Measurements from ENCODE around the gene CCNT1.
"Not testable (repeated sequence)": the region's sequence is repeated elsewhere in the genome, so short reads cannot be mapped to it uniquely, and the experiment has no call there.

CCNT1 gene

GRCh38 chr12:48691826-48692487 lies 24.6 kb downstream of the CCNT1 start:
- DNase-seq = no peak

DNA sequence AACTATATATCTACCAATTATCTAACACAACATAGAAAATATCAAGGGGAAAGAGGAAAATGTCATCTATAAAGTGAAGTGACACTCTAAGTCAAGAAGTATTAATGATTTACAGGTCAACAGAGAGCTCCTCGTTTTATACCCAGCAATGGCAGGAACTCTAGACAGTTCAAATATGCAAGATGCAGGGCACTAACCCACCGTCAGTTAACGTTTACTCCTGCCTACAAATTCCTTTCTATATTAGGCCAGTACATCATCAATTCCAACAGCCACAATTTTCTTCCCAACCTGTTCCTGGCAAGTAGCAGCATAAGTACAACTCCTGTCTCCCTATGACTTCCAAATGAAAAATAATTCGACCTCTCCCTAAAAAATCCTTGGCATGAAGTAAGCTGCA lies 25.5 kb downstream of the CCNT1 start:
- no peak for DNase-seq

DNA sequence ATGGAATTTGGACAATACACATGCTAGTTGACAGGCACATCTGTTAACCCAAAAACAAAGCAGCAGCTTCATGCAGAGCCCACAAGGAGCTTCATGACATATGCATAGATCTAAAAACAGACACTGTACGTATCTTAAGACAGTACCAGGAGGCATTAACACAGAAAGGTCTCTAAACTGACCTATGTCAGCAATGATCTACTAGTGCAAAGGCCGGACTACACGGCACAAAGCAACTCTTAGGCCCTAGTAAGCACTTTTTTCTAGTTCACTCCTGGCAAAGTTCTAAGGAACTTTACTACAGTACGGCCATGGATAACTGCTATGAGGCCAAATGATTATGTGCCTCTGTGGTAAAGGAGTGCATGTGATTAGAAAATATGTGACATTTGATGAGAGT lies 26.1 kb downstream of the CCNT1 start:
- DNase-seq = no peak

DNA sequence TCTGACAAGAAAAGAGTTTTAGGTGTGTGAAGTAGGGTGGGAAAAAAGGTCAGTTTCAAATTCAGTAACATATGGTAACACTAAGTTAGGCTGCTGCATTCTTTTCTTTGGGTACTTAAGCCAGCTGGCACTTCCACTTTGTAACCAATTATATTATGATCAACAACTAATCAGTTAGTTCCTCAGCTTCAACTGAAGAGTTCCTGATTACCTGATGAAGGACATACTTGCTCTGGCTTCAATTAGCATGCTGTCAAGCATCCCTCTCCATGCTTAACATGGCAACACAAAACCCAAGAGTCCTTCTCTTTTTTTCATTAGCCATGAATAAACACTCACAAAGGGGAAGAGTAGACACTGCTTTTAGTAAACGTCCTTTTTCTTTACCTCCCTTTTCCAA lies 27.7 kb downstream of the CCNT1 start:
- DNase-seq = no peak

GRCh38 chr12:48687592-48687991 lies 28.9 kb downstream of the CCNT1 start:
- no peak for DNase-seq

GRCh38 chr12:48686615-48687334 lies 29.7 kb downstream of the CCNT1 start:
- no peak for DNase-seq

GRCh38 chr12:48686037-48686595 lies 30.4 kb downstream of the CCNT1 start:
- no peak for DNase-seq

DNA sequence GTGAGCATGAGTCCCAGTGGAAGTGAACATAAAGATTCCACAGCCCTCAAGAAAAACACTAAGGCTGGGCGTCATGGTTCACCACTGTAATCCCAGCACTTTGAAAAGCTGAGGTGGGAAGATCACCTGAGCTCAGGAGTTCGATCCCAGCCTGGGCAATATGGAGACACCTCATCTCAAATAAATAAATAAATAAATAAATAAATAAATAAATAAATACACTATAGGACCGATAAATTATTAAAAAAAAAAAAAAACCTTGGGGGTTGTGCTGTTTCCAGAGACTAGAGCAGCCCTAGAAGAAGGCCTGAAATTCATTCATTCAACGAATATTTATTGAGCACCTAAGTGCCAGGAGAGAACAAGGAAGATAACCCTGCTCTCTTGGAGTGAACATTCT lies 33.0 kb downstream of the CCNT1 start:
- no peak for DNase-seq

- no peak for DNase-seq
Measured at GRCh38 chr12:48682927-48683326, 33.6 kb downstream of the CCNT1 start.

GRCh38 chr12:48682533-48682905 lies 34.0 kb downstream of the CCNT1 start:
- DNase-seq = not testable (repeated sequence)

DNA sequence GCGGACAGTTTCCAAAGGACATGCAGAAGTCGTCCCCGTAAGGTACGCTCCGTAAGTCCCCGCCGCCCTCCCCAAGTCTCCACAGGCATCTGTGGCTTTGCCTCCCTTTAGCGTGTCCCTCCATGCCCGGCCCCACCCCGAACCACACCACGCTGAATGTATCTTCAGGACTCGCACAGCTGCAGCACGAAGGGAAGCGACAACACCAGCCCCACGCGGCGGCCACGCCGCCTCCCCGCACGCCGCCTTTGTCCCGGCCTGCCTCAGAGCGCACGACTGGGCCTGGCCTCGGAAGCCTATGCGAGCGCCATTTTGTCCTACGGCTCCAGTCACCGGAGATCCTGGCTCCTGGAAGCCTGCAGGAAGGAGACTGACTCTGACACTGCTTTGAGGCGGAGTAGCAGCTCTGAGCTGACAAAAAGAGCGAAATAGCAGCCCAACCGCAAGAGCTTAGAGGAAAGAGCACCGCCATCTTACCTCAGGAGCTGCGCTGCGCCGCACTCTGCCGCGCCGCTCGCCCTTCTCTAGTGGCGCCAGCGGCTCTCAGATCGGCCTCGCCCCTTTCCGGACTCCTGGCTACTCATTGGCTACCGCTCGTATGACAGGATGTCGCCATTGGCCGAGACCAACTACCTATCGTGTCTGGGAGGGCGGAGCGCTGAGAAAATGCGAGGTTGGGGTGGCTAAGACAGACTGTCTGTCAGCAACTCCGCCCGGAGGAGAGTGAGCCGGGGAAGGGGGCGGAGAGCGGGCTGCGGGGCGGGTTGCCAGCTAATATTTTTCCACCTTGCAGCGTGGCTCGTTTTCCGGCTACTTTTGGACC lies 34.6 kb downstream of the CCNT1 start, which contains the start of gene KANSL2:
Gene KANSL2, minus strand, starts transcription at position 529 of the 823 bp plus-strand sequence. CDS start 606 bp downstream, outside the sequence.
- DNase-seq = peak; percentile 74 to 99 (median 97)

DNA sequence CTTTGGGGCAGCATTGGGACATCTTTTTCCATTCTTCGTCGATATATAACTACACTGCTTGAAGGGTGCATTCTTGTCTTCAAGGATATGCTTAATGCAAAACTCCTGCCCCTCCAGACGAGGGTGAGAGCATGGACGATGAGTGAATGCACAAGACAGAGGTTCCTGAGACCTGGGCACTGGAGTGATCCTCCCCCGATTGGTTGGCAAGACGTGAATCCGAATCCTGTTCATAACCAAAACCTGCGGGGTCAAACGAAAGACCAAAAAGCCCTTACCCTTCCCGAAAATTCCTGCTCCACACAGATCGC lies 35.2 kb downstream of the CCNT1 start:
- peak in 2 of 56 donors; percentile 41 to 53 for DNase-seq

DNA sequence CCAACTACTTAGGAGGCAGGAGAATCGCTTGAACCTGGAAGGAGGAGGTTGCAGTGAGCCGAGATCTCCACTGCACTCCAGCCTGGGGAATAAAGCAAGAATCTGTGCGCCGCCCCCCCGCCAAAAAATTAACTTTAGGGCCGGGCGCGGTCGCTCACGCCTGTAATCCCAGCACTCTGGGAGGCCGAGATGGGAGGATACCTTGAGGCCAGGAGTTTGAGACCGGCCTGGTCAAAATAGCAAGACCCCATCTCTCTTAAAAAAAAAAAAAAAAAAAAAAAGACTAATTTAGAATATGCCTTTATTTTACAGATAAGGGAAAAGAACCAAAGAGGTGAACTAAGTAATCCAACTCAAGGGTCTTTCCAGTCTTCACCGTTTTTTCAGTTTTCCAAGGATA lies 35.6 kb downstream of the CCNT1 start:
- no peak for DNase-seq

DNA sequence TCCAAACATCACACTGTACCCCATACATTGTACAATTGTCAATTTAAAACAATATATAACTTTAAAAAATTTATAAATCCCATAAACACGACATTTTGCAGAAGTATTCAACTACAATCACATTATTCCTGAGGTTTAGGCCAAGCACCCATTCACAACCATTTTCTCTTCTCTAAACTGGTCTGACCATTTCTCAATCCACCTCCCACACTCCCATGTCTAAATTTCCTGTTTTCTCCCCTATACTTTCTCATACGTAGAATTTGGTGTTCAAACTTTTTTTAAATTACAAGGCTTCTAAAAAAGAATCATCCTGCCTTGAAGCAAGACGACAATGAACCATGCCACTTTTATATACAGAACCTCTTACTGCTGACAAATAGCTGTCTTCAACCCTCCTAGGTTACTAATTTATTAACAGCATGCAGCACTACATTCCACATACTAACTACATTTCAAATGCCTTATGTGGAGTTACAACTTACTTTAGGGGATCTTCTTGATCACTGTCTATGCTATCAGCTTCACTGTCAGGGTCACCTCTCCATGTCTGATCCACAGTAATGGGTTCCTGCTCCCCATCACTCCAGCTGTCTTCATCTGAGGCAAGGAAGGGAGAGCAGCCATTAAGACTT lies 37.8 kb downstream of the CCNT1 start:
- no peak for DNase-seq

- no peak for DNase-seq
Measured at GRCh38 chr12:48671231-48671856, 45.2 kb downstream of the CCNT1 start.

DNA sequence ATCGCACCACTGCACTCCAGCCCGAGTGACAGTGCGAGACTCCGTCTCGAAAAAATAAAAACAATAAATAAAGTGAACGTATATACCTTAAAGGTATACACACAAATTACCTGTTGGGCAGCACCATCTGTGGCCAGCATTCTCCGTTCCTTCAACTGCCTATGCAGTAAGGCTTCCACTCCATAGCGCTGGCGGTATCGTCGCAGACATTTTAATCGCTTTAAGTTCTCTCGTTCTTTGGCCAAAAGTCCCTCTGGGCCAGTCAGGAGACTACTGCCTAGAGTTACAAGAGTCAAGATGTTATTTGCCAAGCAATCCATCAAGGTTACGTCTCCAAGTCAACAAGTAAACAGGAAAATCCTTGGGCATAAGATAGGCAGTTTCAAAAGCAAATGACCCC lies 47.5 kb downstream of the CCNT1 start:
- no peak for DNase-seq

GRCh38 chr12:48659863-48660262 lies 56.6 kb downstream of the CCNT1 start:
- no peak for DNase-seq

- no peak for DNase-seq
Measured at GRCh38 chr12:48651681-48652080, 64.8 kb downstream of the CCNT1 start.

- not testable (repeated sequence) for DNase-seq
Measured at GRCh38 chr12:48645354-48645753, 71.2 kb downstream of the CCNT1 start.

GRCh38 chr12:48643011-48643410 lies 73.5 kb downstream of the CCNT1 start:
- DNase-seq = no peak
